Measurements from ENCODE around the gene PTPRCAP. TPM values are rescaled to one million over a fixed set of nuclear protein-coding genes. Genes with fewer than 3 reads are reported as not detected.
A peak's percentile ranks its signal among the peaks of the same experiment; 100 is the strongest.

The PTPRCAP gene
- total RNA-seq, 1 experiment from 2014 or later: 1.7 TPM

GRCh38 chr11:67420646-67421429, 16.6 kb downstream of the PTPRCAP start:
- no peak for TF ChIP-seq CTCF (conservative IDR thresholded peaks at IDR 0.05)
- H3K56ac ChIP-seq (ENCODE audit: insufficient read length, low read depth, low read length): no peak overlapping the region
- Mint-ChIP-seq H3K27me3 (ENCODE audit: low read depth) (peaks cover 14% of the 10 kb centered on the region), H3K27ac (peak overlapping the region in 2 of 3 experiments; percentile 77 to 83; a peak in 2 of 7 replicates), H3K4me1 (peaks cover 28 to 31% of the 10 kb centered on the region in 2 experiments), H3K9me3 (no peaks in the 10 kb centered on the region; a peak in 1 of 5 replicates), H3K36me3 (ENCODE audit: insufficient read depth in 1 of 3, low read depth in 3 of 3) (peaks cover 0 to 1% (median 0%) of the 10 kb centered on the region in 3 experiments; a peak in 1 of 7 replicates), H3K4me3 (peak overlapping the region; percentile 55 to 82)
- H3K27ac ChIP-seq (ENCODE audit: insufficient read length, low read depth, low read length): no peak overlapping the region
- H2BK5ac ChIP-seq (ENCODE audit: insufficient read length, low read length): no peak overlapping the region
- no peak overlapping the region; the same call in 1 of the 2 replicates for H3K14ac ChIP-seq (ENCODE audit: insufficient read depth, low read length)
- H4K20me1 ChIP-seq (ENCODE audit: control insufficient read depth, insufficient read depth, insufficient read length): no peaks in the 10 kb centered on the region
- no peak overlapping the region for H2BK120ac ChIP-seq (ENCODE audit: low read depth, low read length, poor library complexity, severe bottlenecking)
- no peaks in the 10 kb centered on the region for H3K4me1 ChIP-seq (ENCODE audit: insufficient read depth, low read length)
- no peak overlapping the region for H3K18ac ChIP-seq (ENCODE audit: insufficient read length, low read depth, low read length)
- H3K79me1 ChIP-seq (ENCODE audit: insufficient read depth, low read depth, low read length, poor library complexity, severe bottlenecking): no peaks in the 10 kb centered on the region
- H3K27me3 ChIP-seq (ENCODE audit: insufficient read depth, low read length): no peaks in the 10 kb centered on the region
- H2BK12ac ChIP-seq (ENCODE audit: insufficient read length, low read depth, low read length): no peak overlapping the region
- H2AFZ ChIP-seq (ENCODE audit: low read length): no peak overlapping the region
- no peak overlapping the region for H3K9ac ChIP-seq (ENCODE audit: extremely low read depth, insufficient read length, low read length)
- no peaks in the 10 kb centered on the region for H3K9me3 ChIP-seq (ENCODE audit: control insufficient read depth, low read depth, low read length)
- H2BK20ac ChIP-seq (ENCODE audit: low read depth, low read length, poor library complexity, severe bottlenecking): no peak overlapping the region
- no peaks in the 10 kb centered on the region for H3K79me2 ChIP-seq (ENCODE audit: insufficient read depth, low read length)
- DNase-seq: peak; percentile 98
- no peak overlapping the region for H4K91ac ChIP-seq (ENCODE audit: insufficient read length, low read depth, low read length)
- WGBS (ENCODE audit: extremely low coverage, insufficient read length, low lambda C conversion rate): no CpG with 5 or more reads among the region's 97 CpGs
- no peak overlapping the region for H2BK15ac ChIP-seq (ENCODE audit: low read depth, low read length)
- H3K23me2 ChIP-seq (ENCODE audit: insufficient read length, low read depth, low read length, poor library complexity, severe bottlenecking): no peaks in the 10 kb centered on the region
- peak overlapping the region; percentile 33 for H3K4me2 ChIP-seq (ENCODE audit: insufficient read depth, insufficient read length, low read length)
- H2AK5ac ChIP-seq (ENCODE audit: insufficient read length, low read length): no peak overlapping the region
- no peak overlapping the region for H3K23ac ChIP-seq (ENCODE audit: insufficient read length, low read depth, low read length)
- no peak overlapping the region for H4K5ac ChIP-seq (ENCODE audit: insufficient read length, low read depth, low read length)
- H3K4ac ChIP-seq (ENCODE audit: low read depth, low read length): no peak overlapping the region
- no peak overlapping the region for H4K8ac ChIP-seq (replicated peaks; ENCODE audit: insufficient read length, low read depth, low read length)
- no peak overlapping the region for H3T11ph ChIP-seq (ENCODE audit: low read length)
